Trophoblast cell (in vitro differentiated cells and primary cell): ENCODE measurements around the gene TAS2R13.

Experiments
- DNase-seq, 2 donors: peaks; one replicate each; pipeline ENCODE4 v3.0.0-alpha.2; 2016
- H2AFZ ChIP-seq: 2 replicates; pipeline ENCODE4 v1.6.1; 2013; ENCODE audit warnings: low read length, moderate library complexity, mild to moderate bottlenecking; ENCODE audit not compliant: insufficient read depth, poor library complexity
- H2AK5ac ChIP-seq: 2 replicates; pipeline ENCODE4 v1.6.1; 2013; ENCODE audit warnings: mild to moderate bottlenecking, low read length
- H2BK120ac ChIP-seq: 2 replicates; pipeline ENCODE4 v1.6.1; 2013; ENCODE audit warnings: low read length, mild to moderate bottlenecking, moderate library complexity; ENCODE audit not compliant: insufficient read depth, poor library complexity
- H2BK12ac ChIP-seq: 2 replicates; pipeline ENCODE4 v1.6.1; 2013; ENCODE audit warnings: mild to moderate bottlenecking, low read length, moderate library complexity
- H2BK5ac ChIP-seq: 2 replicates; pipeline ENCODE4 v1.6.1; 2013; ENCODE audit warnings: low read length, low read depth, moderate library complexity, mild to moderate bottlenecking; ENCODE audit not compliant: poor library complexity
- H3K14ac ChIP-seq: 2 replicates; pipeline ENCODE4 v1.6.1; 2013; ENCODE audit warnings: mild to moderate bottlenecking, low read length
- H3K18ac ChIP-seq: 2 replicates; pipeline ENCODE4 v1.6.1; 2013; ENCODE audit warnings: mild to moderate bottlenecking, low read length
- H3K23ac ChIP-seq: 2 replicates; pipeline ENCODE4 v1.6.1; 2013; ENCODE audit warnings: low read length
- H3K27ac ChIP-seq: 2 replicates; pipeline ENCODE4 v1.5.1; 2013; ENCODE audit warnings: low read depth, mild to moderate bottlenecking, inconsistent platforms, low read length, moderate library complexity
- H3K27me3 ChIP-seq: 2 replicates; pipeline ENCODE4 v1.6.1; 2013; ENCODE audit warnings: inconsistent platforms, mild to moderate bottlenecking, low read length, moderate library complexity; ENCODE audit not compliant: insufficient read depth
- H3K36me3 ChIP-seq, 2 experiments: 1 replicate in 1 of 2; 2 replicates in 1 of 2; pipeline ENCODE4 v1.6.1; 2013; ENCODE audit warnings: low read length in 2 of 2, mild to moderate bottlenecking in 2 of 2, moderate library complexity in 1 of 2; ENCODE audit not compliant: insufficient read depth in 2 of 2, control insufficient read depth in 1 of 2
- H3K4ac ChIP-seq: 2 replicates; pipeline ENCODE4 v1.6.1; 2013; ENCODE audit warnings: low read depth, mild to moderate bottlenecking, low read length, moderate library complexity
- H3K4me1 ChIP-seq, 2 experiments: 1 replicate in 1 of 2; 2 replicates in 1 of 2; pipeline ENCODE4 v1.6.1; 2013; ENCODE audit warnings: low read length in 2 of 2, mild to moderate bottlenecking in 2 of 2, moderate library complexity in 1 of 2; ENCODE audit not compliant: insufficient read depth in 2 of 2, control insufficient read depth in 1 of 2
- H3K4me2 ChIP-seq: 2 replicates; pipeline ENCODE4 v1.6.1; 2013; ENCODE audit warnings: inconsistent platforms, mild to moderate bottlenecking, low read length, moderate library complexity
- H3K4me3 ChIP-seq: 2 replicates; pipeline ENCODE4 v1.5.1; 2013; ENCODE audit warnings: mild to moderate bottlenecking, low read depth, low read length, inconsistent platforms
- H3K79me1 ChIP-seq: one replicate; pipeline ENCODE4 v1.6.1; 2013; ENCODE audit warnings: low read length
- H3K79me2 ChIP-seq: 2 replicates; pipeline ENCODE4 v1.6.1; 2013; ENCODE audit warnings: low read length, mild to moderate bottlenecking; ENCODE audit not compliant: control insufficient read depth, insufficient read depth, poor library complexity
- H3K9ac ChIP-seq: 2 replicates; pipeline ENCODE4 v1.6.1; 2013; ENCODE audit warnings: mild to moderate bottlenecking, low read length
- H3K9me3 ChIP-seq: 2 replicates; pipeline ENCODE4 v1.6.1; 2013; ENCODE audit warnings: low read depth, mild to moderate bottlenecking, control low read depth, inconsistent platforms, low read length; ENCODE audit not compliant: insufficient read depth
- H4K12ac ChIP-seq: 2 replicates; pipeline ENCODE4 v1.6.1; 2013; ENCODE audit warnings: low read depth, mild to moderate bottlenecking, low read length, moderate library complexity
- H4K8ac ChIP-seq: 2 replicates; pipeline ENCODE4 v1.6.1; 2013; ENCODE audit warnings: low read depth, mild to moderate bottlenecking, low read length, moderate library complexity
- H4K91ac ChIP-seq: one replicate; pipeline ENCODE4 v1.6.1; 2013; ENCODE audit warnings: low read depth, mild to moderate bottlenecking, low read length, moderate library complexity
- WGBS: extraction: QIAGEN DNeasy Blood & Tissue Kit; methylation state at CpG from one replicate; pipeline ENCODE4 v1.1.7; 2013; ENCODE audit warnings: missing lambda C conversion rate; ENCODE audit not compliant: insufficient read length, insufficient coverage; ENCODE audit errors: extremely low coverage; 5-methylcytosine and 5-hydroxymethylcytosine counted together

Gene TAS2R13

GRCh38 chr12:10861366-10861765, 48.0 kb downstream of the TAS2R13 start:
- H3K27ac ChIP-seq, result no peak overlapping the region
- no peak overlapping the region for H3K4me2 ChIP-seq
- no peak overlapping the region for H2BK5ac ChIP-seq
- no peak overlapping the region for H3K9ac ChIP-seq
- H3K4me3 ChIP-seq, result no peak overlapping the region
- no peak overlapping the region for H2BK120ac ChIP-seq
- no peaks in the 10 kb centered on the region for H3K79me2 ChIP-seq
- H3K79me1 ChIP-seq, result no peaks in the 10 kb centered on the region
- no peak overlapping the region for H4K91ac ChIP-seq
- no peaks in the 10 kb centered on the region for H3K27me3 ChIP-seq
- no peak for DNase-seq
- no peak overlapping the region for H2BK12ac ChIP-seq
- H3K4me1 ChIP-seq, result no peaks in the 10 kb centered on the region
- H2AFZ ChIP-seq, result no peak overlapping the region
- H4K12ac ChIP-seq, result no peak overlapping the region
- H3K36me3 ChIP-seq, result peaks cover 0 to under 1% of the 10 kb centered on the region in 2 experiments
- WGBS, result no CpG with 5 or more reads among the region's 2 CpGs
- H2AK5ac ChIP-seq, result no peak overlapping the region
- no peak overlapping the region for H3K23ac ChIP-seq
- H3K4ac ChIP-seq, result no peak overlapping the region
- H4K8ac ChIP-seq, result no peak overlapping the region
- H3K9me3 ChIP-seq, result peaks cover 1% of the 10 kb centered on the region
- H3K14ac ChIP-seq, result no peak overlapping the region
- no peak overlapping the region for H3K18ac ChIP-seq
